ENCODE measurements around the gene RASGRF1. TPM values are rescaled to one million over a fixed set of nuclear protein-coding genes. Genes with fewer than 3 reads are reported as not detected.
"Not testable (repeated sequence)": the region's sequence is repeated elsewhere in the genome, so short reads cannot be mapped to it uniquely, and the experiment has no call there.

The RASGRF1 gene
- total RNA-seq, 3 donors from 2014 or later: 0.22 to 0.35 TPM; not detected in 1

DNA sequence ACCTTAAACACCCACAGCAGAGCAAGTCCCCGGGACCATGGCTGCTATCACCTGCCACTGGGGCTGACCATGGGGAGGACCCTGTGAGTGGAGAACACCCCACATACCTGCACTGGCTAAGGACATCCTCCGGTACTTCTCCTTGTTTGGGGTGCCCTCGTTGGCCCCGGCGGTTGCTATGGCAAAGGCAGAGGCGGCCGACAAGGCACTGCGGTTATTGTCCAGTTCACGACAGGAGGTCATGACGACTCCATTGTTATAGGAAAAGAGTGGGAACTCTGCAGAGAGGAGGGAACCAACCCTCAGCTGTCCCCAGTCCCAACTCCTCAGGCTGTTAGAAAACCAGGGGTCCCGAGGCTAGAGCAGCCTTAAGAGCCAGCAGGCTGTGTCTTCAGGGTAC, 90.9 kb downstream of the RASGRF1 start:
- ATAC-seq: no peak
- H3K4me1 ChIP-seq (ENCODE audit: low read depth): no peaks in the 10 kb centered on the region
- intact Hi-C loops (cut with DNase I, micrococcal nuclease): no loop called here
- TF ChIP-seq, protein P1, sequence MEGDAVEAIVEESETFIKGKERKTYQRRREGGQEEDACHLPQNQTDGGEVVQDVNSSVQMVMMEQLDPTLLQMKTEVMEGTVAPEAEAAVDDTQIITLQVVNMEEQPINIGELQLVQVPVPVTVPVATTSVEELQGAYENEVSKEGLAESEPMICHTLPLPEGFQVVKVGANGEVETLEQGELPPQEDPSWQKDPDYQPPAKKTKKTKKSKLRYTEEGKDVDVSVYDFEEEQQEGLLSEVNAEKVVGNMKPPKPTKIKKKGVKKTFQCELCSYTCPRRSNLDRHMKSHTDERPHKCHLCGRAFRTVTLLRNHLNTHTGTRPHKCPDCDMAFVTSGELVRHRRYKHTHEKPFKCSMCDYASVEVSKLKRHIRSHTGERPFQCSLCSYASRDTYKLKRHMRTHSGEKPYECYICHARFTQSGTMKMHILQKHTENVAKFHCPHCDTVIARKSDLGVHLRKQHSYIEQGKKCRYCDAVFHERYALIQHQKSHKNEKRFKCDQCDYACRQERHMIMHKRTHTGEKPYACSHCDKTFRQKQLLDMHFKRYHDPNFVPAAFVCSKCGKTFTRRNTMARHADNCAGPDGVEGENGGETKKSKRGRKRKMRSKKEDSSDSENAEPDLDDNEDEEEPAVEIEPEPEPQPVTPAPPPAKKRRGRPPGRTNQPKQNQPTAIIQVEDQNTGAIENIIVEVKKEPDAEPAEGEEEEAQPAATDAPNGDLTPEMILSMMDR (IDR thresholded peaks at IDR 0.05): no peak
- H3K36me3 ChIP-seq (ENCODE audit: low read depth): no peaks in the 10 kb centered on the region
- H3K9me3 ChIP-seq: no peaks in the 10 kb centered on the region
- DNase-seq: no peak
- H3K4me3 ChIP-seq: no peak overlapping the region

DNA sequence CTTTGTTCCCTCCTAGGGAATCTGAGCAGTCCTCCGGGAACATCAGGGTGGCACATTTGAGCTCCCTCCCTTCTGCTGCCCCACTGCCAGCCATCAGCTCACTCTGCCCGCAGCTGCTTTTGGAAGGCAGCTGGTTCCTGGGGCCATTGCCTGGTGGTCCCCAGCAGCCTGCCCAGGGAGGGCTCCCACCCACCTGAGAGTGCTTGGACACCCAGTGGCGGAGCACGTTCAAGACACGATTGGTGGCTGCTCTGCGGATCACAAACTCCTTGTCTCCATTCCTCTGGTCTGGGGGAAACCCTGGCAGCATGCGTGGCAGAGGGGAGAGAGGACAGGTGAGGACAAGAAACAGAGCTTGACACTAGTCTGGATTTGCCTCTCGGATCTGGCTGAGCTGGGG, 92.1 kb downstream of the RASGRF1 start:
- H3K9me3 ChIP-seq: no peaks in the 10 kb centered on the region
- H3K4me1 ChIP-seq (ENCODE audit: low read depth): no peaks in the 10 kb centered on the region
- no peak for DNase-seq
- ATAC-seq: no peak
- intact Hi-C loops (cut with DNase I, micrococcal nuclease): no loop called here
- TF ChIP-seq, protein P1 (IDR thresholded peaks at IDR 0.05): no peak
- H3K36me3 ChIP-seq (ENCODE audit: low read depth): no peaks in the 10 kb centered on the region
- no peak overlapping the region for H3K4me3 ChIP-seq

DNA sequence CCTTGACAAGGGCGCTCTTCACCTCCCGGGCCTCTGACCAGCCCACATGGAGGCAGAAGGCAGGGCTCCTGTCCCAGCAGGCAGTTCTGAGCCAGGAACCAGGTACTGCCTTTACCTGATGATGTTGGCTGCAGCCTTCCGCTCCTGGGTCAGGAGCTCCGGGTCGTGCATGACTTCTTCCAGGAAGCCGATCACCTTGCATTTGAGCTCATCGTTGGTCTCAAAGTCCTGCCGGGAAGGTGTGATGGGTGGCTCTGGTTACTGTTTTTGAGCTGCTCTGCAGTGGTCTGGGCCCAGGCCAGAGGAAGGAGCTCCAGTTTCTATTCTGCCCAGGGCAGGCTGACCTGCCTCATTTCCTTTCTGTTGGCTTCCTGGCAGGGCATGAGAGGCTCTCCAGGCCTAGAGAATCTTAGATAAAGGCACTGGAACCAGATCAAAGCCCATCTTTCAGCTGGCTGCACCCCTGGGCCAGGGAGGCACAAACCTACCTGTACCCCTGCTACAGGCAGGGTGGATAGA, 92.5 kb downstream of the RASGRF1 start:
- H3K4me3 ChIP-seq: no peak overlapping the region
- ATAC-seq (no peak), DNase-seq (no peak)
- H3K4me1 ChIP-seq (ENCODE audit: low read depth): no peaks in the 10 kb centered on the region
- H3K9me3 ChIP-seq: no peaks in the 10 kb centered on the region
- H3K36me3 ChIP-seq (ENCODE audit: low read depth): no peaks in the 10 kb centered on the region
- TF ChIP-seq, protein P1 (IDR thresholded peaks at IDR 0.05): no peak
- intact Hi-C loops (cut with DNase I, micrococcal nuclease): no loop called here

DNA sequence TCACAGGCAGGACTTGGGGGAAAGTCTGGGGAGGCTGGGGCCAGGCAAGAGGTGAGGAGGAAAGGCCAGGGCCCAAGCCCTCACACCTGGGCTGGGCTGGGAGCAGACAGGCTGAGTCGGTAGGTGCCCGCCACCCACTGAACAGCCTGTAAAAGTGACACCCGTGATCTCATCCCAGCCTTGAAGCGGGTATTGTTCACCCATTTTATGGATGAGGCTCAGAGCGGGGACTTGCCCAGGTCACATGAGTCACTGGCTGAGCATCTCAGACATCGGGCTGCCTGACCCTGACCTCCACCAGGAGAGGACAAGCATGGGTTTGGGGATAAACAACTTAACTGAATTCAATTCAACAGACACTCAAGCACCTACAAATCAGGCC, 93.7 kb downstream of the RASGRF1 start:
- intact Hi-C loops (cut with DNase I, micrococcal nuclease): no loop called here
- TF ChIP-seq, protein P1 (IDR thresholded peaks at IDR 0.05): no peak
- H3K36me3 ChIP-seq (ENCODE audit: low read depth): no peaks in the 10 kb centered on the region
- no peaks in the 10 kb centered on the region for H3K4me1 ChIP-seq (ENCODE audit: low read depth)
- DNase-seq (no peak), ATAC-seq (no peak)
- no peak overlapping the region for H3K4me3 ChIP-seq
- H3K9me3 ChIP-seq: no peaks in the 10 kb centered on the region

DNA sequence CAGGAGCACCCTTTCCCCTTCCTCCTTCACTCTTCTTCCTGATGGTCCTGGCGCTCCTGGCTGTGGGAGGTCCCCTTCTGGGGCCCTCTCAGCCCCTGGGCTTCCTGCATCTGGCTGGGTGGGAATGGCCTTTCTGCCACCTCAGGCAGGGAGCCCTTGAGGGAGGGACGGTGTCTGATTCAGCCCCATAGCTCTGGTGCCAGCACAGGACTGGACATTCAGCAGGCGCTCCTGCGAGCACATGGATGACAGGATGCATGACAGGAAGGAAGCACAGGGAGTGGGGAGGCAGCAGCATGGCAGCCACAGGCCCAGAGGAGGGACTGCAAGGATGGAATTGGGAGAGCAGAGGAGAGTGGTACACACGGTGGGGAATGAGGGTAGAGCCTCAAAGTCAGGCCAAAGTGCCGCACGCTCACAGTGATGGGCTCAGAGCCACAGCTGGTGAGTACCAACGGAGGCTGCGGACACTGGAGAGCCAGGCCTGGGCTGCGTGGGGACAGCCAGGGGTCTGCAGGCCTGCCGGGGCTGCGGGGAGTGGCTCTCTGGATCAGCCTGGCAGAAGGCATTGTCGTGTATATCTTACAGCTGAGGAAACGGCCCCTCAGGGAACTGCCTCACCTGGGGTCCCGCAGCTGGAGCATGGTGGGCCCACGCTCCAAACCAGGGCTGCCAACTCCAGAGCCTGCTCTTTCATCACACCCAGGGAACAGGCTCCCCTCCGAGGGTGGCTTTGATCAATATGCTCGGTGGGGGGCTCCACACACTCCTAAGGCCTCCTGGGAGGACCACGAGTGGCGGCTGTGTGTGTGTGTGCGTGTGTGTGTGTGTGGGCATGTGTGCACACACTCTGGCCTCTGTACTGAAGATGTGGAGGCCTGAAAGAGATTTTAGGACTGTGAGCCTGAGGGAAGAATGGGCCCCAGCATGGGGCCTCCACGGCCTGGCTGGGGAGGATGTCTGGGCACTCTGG, 94.4 kb downstream of the RASGRF1 start:
- no peak for DNase-seq
- intact Hi-C loops (cut with DNase I, micrococcal nuclease): no loop called here
- H3K9me3 ChIP-seq: no peaks in the 10 kb centered on the region
- TF ChIP-seq, protein P1 (IDR thresholded peaks at IDR 0.05): no peak
- H3K4me1 ChIP-seq (ENCODE audit: low read depth): no peaks in the 10 kb centered on the region
- H3K4me3 ChIP-seq: no peak overlapping the region
- no peak for ATAC-seq
- no peaks in the 10 kb centered on the region for H3K36me3 ChIP-seq (ENCODE audit: low read depth)

DNA sequence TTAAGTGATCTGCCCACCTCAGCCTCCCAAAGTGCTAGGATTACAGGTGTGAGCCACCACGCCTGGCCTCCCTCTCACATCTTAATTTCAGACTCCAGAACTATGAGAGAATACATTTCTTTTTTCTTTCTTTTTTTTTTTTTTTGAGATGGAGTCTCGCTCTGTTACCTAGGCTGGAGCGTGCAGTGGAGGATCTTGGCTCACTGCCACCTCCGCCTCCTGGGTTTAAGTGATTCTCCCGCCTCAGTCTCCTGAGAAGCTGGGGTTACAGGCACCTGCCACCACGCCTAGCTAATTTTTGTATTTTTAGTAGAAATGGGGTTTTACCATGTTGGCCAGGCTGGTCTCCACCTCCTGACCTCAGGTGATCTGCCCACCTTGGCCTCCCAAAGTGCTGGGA, 95.4 kb downstream of the RASGRF1 start:
- H3K9me3 ChIP-seq; ATAC-seq; intact Hi-C loops (cut with DNase I, micrococcal nuclease); H3K4me3 ChIP-seq; H3K4me1 ChIP-seq (ENCODE audit: low read depth); H3K36me3 ChIP-seq (ENCODE audit: low read depth); DNase-seq: not testable (repeated sequence)
